ENCODE measurements around the gene RTKN. TPM values are rescaled to one million over a fixed set of nuclear protein-coding genes. Genes with fewer than 3 reads are reported as not detected.

Gene RTKN
- total and polyA plus RNA-seq, 2 of the 13 experiments (the other 11 are each of a cell fraction or from before 2014, with no cell fraction given) = 159 to 166 TPM

DNA sequence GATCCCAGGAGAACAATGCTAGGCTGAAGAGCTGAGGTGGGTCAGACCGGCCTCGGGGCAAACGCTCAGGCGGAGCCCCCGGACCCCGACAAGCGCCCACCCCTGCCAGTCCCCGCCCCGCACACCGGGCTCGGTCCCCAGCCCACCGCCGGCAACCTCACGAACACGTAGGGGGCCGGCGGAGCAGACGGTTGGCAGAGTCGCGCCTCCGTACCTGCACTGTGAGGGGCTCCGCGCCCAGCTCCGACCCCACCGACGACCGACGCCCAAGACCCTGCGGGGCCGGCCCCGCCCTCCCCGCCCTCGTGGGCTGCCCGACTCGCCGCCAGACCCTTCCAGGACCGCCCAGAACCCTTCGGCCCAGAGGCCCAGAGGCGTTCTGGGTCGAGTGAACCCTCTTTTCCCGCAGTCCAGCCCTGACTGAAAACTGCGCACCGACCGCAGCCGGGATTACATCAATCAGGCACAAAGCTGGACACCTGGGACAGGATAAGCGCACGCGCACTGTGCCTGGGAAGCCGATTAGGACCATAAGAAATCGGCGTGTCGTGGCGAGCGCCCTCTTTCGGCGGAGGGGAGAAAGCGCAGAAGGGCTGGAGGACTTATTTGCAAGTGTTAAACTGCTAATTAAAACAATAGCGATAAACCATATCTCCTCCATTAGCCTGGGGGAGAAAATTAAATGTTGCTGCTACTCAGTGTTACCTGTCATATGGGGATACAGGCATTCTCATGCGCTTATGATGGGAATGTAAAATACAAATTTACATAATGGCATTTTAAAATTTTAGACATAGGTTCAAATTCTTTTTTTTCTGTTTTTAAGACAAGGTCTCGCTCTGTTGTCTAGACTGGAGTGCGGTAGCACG is 49.9 kb downstream of the RTKN start (continued):
- TF ChIP-seq, protein P1, sequence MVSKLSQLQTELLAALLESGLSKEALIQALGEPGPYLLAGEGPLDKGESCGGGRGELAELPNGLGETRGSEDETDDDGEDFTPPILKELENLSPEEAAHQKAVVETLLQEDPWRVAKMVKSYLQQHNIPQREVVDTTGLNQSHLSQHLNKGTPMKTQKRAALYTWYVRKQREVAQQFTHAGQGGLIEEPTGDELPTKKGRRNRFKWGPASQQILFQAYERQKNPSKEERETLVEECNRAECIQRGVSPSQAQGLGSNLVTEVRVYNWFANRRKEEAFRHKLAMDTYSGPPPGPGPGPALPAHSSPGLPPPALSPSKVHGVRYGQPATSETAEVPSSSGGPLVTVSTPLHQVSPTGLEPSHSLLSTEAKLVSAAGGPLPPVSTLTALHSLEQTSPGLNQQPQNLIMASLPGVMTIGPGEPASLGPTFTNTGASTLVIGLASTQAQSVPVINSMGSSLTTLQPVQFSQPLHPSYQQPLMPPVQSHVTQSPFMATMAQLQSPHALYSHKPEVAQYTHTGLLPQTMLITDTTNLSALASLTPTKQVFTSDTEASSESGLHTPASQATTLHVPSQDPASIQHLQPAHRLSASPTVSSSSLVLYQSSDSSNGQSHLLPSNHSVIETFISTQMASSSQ (IDR thresholded peaks at IDR 0.05; ENCODE audit: low read depth) = no peak
- TF ChIP-seq, protein P1 (CRISPR knock-in tag; IDR thresholded peaks at IDR 0.05; ENCODE audit: borderline replicate concordance) = no peak
- 0 out of 2 replicates have a peak, but pooled peaks have one; percentile 43 for TF ChIP-seq ZNF230 (CRISPR knock-in tag; IDR thresholded peaks at IDR 0.05)
- TF ChIP-seq LCORL (IDR thresholded peaks at IDR 0.05) = no peak
- no peak for TF ChIP-seq LCORL (CRISPR knock-in tag; IDR thresholded peaks at IDR 0.05)
- TF ChIP-seq, protein P2, sequence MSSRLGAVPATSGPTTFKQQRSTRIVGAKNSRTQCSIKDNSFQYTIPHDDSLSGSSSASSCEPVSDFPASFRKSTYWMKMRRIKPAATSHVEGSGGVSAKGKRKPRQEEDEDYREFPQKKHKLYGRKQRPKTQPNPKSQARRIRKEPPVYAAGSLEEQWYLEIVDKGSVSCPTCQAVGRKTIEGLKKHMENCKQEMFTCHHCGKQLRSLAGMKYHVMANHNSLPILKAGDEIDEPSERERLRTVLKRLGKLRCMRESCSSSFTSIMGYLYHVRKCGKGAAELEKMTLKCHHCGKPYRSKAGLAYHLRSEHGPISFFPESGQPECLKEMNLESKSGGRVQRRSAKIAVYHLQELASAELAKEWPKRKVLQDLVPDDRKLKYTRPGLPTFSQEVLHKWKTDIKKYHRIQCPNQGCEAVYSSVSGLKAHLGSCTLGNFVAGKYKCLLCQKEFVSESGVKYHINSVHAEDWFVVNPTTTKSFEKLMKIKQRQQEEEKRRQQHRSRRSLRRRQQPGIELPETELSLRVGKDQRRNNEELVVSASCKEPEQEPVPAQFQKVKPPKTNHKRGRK (CRISPR knock-in tag; IDR thresholded peaks at IDR 0.05) = peak; percentile 14; the same call in 1 of the 2 replicates
- TF ChIP-seq, protein P3, sequence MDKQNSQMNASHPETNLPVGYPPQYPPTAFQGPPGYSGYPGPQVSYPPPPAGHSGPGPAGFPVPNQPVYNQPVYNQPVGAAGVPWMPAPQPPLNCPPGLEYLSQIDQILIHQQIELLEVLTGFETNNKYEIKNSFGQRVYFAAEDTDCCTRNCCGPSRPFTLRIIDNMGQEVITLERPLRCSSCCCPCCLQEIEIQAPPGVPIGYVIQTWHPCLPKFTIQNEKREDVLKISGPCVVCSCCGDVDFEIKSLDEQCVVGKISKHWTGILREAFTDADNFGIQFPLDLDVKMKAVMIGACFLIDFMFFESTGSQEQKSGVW (CRISPR knock-in tag; IDR thresholded peaks at IDR 0.05; ENCODE audit: borderline replicate concordance) = no peak
- no peak; the same call in 1 of the 2 replicates for TF ChIP-seq ISL2 (CRISPR knock-in tag; IDR thresholded peaks at IDR 0.05)
- TF ChIP-seq ZFP90 (CRISPR knock-in tag; IDR thresholded peaks at IDR 0.05; ENCODE audit: borderline replicate concordance) = no peak
- TF ChIP-seq ZNF766 (CRISPR knock-in tag; IDR thresholded peaks at IDR 0.05; ENCODE audit: borderline replicate concordance) = no peak; the same call in 1 of the 2 replicates
- TF ChIP-seq, protein P4, sequence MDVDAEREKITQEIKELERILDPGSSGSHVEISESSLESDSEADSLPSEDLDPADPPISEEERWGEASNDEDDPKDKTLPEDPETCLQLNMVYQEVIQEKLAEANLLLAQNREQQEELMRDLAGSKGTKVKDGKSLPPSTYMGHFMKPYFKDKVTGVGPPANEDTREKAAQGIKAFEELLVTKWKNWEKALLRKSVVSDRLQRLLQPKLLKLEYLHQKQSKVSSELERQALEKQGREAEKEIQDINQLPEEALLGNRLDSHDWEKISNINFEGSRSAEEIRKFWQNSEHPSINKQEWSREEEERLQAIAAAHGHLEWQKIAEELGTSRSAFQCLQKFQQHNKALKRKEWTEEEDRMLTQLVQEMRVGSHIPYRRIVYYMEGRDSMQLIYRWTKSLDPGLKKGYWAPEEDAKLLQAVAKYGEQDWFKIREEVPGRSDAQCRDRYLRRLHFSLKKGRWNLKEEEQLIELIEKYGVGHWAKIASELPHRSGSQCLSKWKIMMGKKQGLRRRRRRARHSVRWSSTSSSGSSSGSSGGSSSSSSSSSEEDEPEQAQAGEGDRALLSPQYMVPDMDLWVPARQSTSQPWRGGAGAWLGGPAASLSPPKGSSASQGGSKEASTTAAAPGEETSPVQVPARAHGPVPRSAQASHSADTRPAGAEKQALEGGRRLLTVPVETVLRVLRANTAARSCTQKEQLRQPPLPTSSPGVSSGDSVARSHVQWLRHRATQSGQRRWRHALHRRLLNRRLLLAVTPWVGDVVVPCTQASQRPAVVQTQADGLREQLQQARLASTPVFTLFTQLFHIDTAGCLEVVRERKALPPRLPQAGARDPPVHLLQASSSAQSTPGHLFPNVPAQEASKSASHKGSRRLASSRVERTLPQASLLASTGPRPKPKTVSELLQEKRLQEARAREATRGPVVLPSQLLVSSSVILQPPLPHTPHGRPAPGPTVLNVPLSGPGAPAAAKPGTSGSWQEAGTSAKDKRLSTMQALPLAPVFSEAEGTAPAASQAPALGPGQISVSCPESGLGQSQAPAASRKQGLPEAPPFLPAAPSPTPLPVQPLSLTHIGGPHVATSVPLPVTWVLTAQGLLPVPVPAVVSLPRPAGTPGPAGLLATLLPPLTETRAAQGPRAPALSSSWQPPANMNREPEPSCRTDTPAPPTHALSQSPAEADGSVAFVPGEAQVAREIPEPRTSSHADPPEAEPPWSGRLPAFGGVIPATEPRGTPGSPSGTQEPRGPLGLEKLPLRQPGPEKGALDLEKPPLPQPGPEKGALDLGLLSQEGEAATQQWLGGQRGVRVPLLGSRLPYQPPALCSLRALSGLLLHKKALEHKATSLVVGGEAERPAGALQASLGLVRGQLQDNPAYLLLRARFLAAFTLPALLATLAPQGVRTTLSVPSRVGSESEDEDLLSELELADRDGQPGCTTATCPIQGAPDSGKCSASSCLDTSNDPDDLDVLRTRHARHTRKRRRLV (CRISPR knock-in tag; IDR thresholded peaks at IDR 0.05) = no peak
- TF ChIP-seq ZNF674 (CRISPR knock-in tag; IDR thresholded peaks at IDR 0.05; ENCODE audit: low read depth) = no peak
- 0 out of 2 replicates have a peak, but pooled peaks have one; percentile 68 for TF ChIP-seq HES4 (CRISPR knock-in tag; IDR thresholded peaks at IDR 0.05; ENCODE audit: borderline replicate concordance)
- TF ChIP-seq U2AF1 (optimal IDR thresholded peaks at IDR 0.05; ENCODE audit: low read depth, low read length) = peak; percentile 76
- TF ChIP-seq ZEB1 (IDR thresholded peaks at IDR 0.05; ENCODE audit: insufficient replicate concordance, low read depth) = no peak
- no peak for TF ChIP-seq ZSCAN30 (CRISPR knock-in tag; IDR thresholded peaks at IDR 0.05)
- no peak for TF ChIP-seq MLLT10 (CRISPR knock-in tag; IDR thresholded peaks at IDR 0.05)
